DMS153 (cell line): Measurements from ENCODE around the gene VTA1.
"Not testable (repeated sequence)": the region's sequence is repeated elsewhere in the genome, so short reads cannot be mapped to it uniquely, and the experiment has no call there.

Experiments
- DNase-seq: peaks from one replicate; lab custom pipeline; 2025; lab: John Stamatoyannopoulos, UW

The VTA1 gene

GRCh38 chr6:142171351-142171750 is 24.3 kb downstream of the VTA1 start:
- DNase-seq = no peak

- no peak for DNase-seq
Measured at GRCh38 chr6:142172758-142173157, 25.7 kb downstream of the VTA1 start.

GRCh38 chr6:142173980-142174379 is 26.9 kb downstream of the VTA1 start:
- DNase-seq = no peak

- no peak for DNase-seq
Measured at GRCh38 chr6:142174703-142175102, 27.6 kb downstream of the VTA1 start.

- DNase-seq = no peak
Measured at GRCh38 chr6:142178129-142178528, 31.1 kb downstream of the VTA1 start.

GRCh38 chr6:142182004-142182403 is 34.9 kb downstream of the VTA1 start:
- no peak for DNase-seq

GRCh38 chr6:142183351-142183750 is 36.3 kb downstream of the VTA1 start:
- no peak for DNase-seq

- peak; percentile 11 for DNase-seq
Measured at GRCh38 chr6:142184307-142184706, 37.2 kb downstream of the VTA1 start.

GRCh38 chr6:142185641-142186040 is 38.6 kb downstream of the VTA1 start:
- DNase-seq = no peak

- peak; percentile 58 for DNase-seq
Measured at GRCh38 chr6:142187209-142187608, 40.1 kb downstream of the VTA1 start.

GRCh38 chr6:142188341-142188740 is 41.3 kb downstream of the VTA1 start:
- not testable (repeated sequence) for DNase-seq

GRCh38 chr6:142189057-142189456 is 42.0 kb downstream of the VTA1 start:
- DNase-seq = no peak

- no peak for DNase-seq
Measured at GRCh38 chr6:142192343-142192742, 45.3 kb downstream of the VTA1 start.

GRCh38 chr6:142193621-142194020 is 46.6 kb downstream of the VTA1 start:
- no peak for DNase-seq

GRCh38 chr6:142195862-142196541 is 48.9 kb downstream of the VTA1 start:
- no peak for DNase-seq

- DNase-seq = no peak
Measured at GRCh38 chr6:142200846-142201628, 54.0 kb downstream of the VTA1 start.

GRCh38 chr6:142207265-142207877 is 60.3 kb downstream of the VTA1 start:
- no peak for DNase-seq

- DNase-seq = no peak
Measured at GRCh38 chr6:142210606-142211005, 63.5 kb downstream of the VTA1 start.

- DNase-seq = no peak
Measured at GRCh38 chr6:142213402-142213801, 66.3 kb downstream of the VTA1 start.

- DNase-seq = no peak
Measured at GRCh38 chr6:142218446-142218845, 71.4 kb downstream of the VTA1 start.

- no peak for DNase-seq
Measured at GRCh38 chr6:142222022-142222421, 75.0 kb downstream of the VTA1 start.

GRCh38 chr6:142223938-142224337 is 76.9 kb downstream of the VTA1 start:
- no peak for DNase-seq

- DNase-seq = no peak
Measured at GRCh38 chr6:142225115-142225514, 78.1 kb downstream of the VTA1 start.
